ENCODE measurements around the gene WDR76. TPM values are rescaled to one million over a fixed set of nuclear protein-coding genes. Genes with fewer than 3 reads are reported as not detected.

The WDR76 gene
- total RNA-seq, 6 experiments from 2014 or later: 0.46 to 5.5 (median 1.1) TPM

- DNase-seq (no peak), ATAC-seq (no peak)
- H3K9me3 ChIP-seq: no peaks in the 10 kb centered on the region
- no peaks in the 10 kb centered on the region for H3K36me3 ChIP-seq
- 100% methylated on average over 3 of the region's 3 CpGs for WGBS (ENCODE audit: insufficient coverage, low coverage, low lambda C conversion rate, missing lambda C conversion rate)
- TF ChIP-seq POLR2A (IDR thresholded peaks at IDR 0.05) (no peak), CTCF (IDR thresholded peaks at IDR 0.05) (no peak)
- intact Hi-C loops (cut with DNase I): no loop called here
- no peaks in the 10 kb centered on the region for H3K27me3 ChIP-seq
- no peak overlapping the region for H3K27ac ChIP-seq
- no peak overlapping the region for H3K4me3 ChIP-seq
- no peaks in the 10 kb centered on the region for H3K4me1 ChIP-seq
These were observed 50.1 kb downstream of the WDR76 start for GRCh38 chr15:43876872-43877271.

GRCh38 chr15:43877371-43877770 is 50.6 kb downstream of the WDR76 start:
- WGBS (ENCODE audit: insufficient coverage, low coverage, low lambda C conversion rate, missing lambda C conversion rate): 96% methylated on average over 3 of the region's 4 CpGs
- intact Hi-C loops (cut with DNase I): no loop called here
- no peak for DNase-seq

GRCh38 chr15:43878446-43878845 is 51.6 kb downstream of the WDR76 start:
- Histone ChIP-seq H3K27me3 (no peaks in the 10 kb centered on the region), H3K27ac (no peak overlapping the region), H3K9me3 (no peaks in the 10 kb centered on the region), H3K36me3 (no peaks in the 10 kb centered on the region), H3K4me3 (no peak overlapping the region), H3K4me1 (no peaks in the 10 kb centered on the region)
- 79% methylated on average over 2 of the region's 2 CpGs for WGBS (ENCODE audit: insufficient coverage, low coverage, low lambda C conversion rate, missing lambda C conversion rate)
- TF ChIP-seq POLR2A (IDR thresholded peaks at IDR 0.05) (no peak), CTCF (IDR thresholded peaks at IDR 0.05) (no peak)
- intact Hi-C loops (cut with DNase I): no loop called here
- ATAC-seq: no peak
- no peak for DNase-seq

More at GRCh38 chr15:43877371-43877770, 50.6 kb downstream of the WDR76 start:
- H3K9me3 ChIP-seq: no peaks in the 10 kb centered on the region
- H3K4me1 ChIP-seq: no peaks in the 10 kb centered on the region
- no peak for ATAC-seq
- no peaks in the 10 kb centered on the region for H3K36me3 ChIP-seq
- H3K27ac ChIP-seq: no peak overlapping the region
- H3K27me3 ChIP-seq: no peaks in the 10 kb centered on the region
- H3K4me3 ChIP-seq: no peak overlapping the region
- TF ChIP-seq CTCF (IDR thresholded peaks at IDR 0.05): no peak
- TF ChIP-seq POLR2A (IDR thresholded peaks at IDR 0.05): no peak

- H3K27ac ChIP-seq: no peak overlapping the region
- no peak for DNase-seq
- WGBS (ENCODE audit: insufficient coverage, low coverage, low lambda C conversion rate, missing lambda C conversion rate): 94% methylated on average over 7 of the region's 15 CpGs
- H3K4me1 ChIP-seq: no peaks in the 10 kb centered on the region
- H3K9me3 ChIP-seq: no peaks in the 10 kb centered on the region
- H3K36me3 ChIP-seq: no peaks in the 10 kb centered on the region
- intact Hi-C loops (cut with DNase I): no loop called here
- ATAC-seq: no peak
- no peaks in the 10 kb centered on the region for H3K27me3 ChIP-seq
- TF ChIP-seq POLR2A (IDR thresholded peaks at IDR 0.05): no peak
- TF ChIP-seq CTCF (IDR thresholded peaks at IDR 0.05): no peak
- H3K4me3 ChIP-seq: no peak overlapping the region
These were observed 52.9 kb downstream of the WDR76 start for GRCh38 chr15:43879386-43880355.
